ENCODE results near the gene HSF5. TPM values are rescaled to one million over a fixed set of nuclear protein-coding genes. Genes with fewer than 3 reads are reported as not detected.
A peak's percentile ranks its signal among the peaks of the same experiment; 100 is the strongest.

Gene HSF5
- total RNA-seq, 1 experiment from 2014 or later: not detected

DNA sequence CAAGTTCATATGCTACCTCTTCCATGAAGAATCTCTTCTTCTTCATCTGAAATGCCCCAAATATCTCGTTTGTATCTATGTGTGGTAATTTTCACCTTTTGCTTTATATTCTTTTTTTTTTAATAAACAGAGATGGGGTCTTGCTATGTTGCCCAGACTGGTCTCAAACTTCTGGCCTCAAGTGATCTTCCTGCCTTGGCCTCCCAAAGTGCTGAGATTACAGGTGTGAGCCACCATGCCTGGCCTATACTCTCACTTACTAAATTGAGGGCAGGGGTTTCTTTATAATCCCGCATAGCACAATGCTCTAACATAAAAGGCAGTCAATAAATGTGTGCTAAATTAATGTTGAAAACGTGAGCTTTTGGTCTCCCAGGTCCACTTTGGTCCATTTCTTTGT is 101.5 kb downstream of the HSF5 start:
- no peak for DNase-seq (ENCODE audit: low spot score)

DNA sequence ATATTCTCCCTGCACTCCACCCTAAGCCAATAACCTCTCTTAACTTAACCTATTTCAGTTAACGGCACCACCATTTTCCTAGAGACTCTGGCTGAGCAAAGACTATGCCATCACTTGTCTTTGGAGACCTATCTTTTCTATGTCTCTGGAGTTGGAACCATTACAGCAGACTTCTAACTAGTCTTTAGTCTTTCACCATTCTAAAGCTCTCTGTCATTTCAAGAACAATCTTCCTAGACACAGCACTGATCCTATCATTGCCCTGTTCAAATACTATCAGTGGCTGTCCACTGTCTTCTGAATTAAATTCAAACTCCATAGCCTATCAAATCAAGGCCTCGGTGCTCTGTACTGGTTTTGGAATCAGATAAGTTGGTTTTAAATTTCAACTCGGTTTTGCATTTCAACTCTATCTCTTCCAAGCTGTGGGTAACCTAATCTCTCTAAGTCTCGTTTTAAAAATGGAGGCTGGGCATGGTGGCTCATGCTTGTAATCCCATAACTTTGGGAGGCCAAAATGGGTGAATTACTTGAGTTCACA is 102.8 kb downstream of the HSF5 start:
- DNase-seq (ENCODE audit: low spot score): no peak

DNA sequence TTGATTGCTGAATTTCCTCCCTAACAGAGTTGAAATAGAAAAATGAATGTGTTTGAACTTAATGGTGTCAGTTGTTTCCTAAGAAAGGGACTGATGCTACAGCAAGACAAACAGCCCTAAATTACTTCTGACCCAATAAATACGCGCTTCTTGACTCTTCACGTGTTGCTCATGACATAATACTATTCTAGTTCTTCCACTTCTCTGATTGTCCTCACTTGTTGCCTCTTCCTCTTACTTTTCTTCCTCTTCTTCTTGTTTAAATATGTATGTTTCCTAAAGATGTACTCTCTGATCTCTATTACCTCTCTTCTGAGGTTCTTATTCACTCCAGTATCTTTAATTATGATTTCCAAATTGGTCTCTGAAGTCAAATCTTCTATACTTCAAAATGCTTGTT is 103.3 kb downstream of the HSF5 start:
- DNase-seq (ENCODE audit: low spot score): no peak

DNA sequence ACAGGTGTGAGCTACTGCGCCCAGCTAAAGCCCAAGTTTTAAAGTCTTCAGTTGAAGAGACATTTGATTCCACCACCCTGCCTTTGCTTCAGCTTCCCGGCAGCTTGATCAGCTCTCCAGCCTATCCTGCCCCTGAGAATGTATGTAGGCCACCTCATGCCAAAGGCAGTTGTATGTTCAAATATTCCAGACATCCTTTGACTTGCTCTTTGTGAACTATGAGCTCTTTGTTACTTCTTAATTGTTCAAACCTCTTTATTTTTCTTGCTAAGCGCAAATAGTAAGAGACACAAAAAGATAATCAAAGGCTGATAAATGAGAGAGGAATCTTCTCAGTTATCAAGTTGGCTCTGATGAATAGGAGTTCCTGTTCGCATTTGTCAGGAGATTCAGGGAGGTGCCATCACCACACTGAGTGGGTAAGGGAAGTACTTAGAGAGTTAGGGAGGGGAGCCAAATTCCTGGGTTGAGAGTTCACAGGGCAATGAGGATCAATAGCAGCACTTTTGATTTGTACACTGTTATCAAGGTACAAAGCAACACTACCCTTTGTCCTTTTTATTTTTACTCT is 104.2 kb downstream of the HSF5 start:
- no peak for DNase-seq (ENCODE audit: low spot score)

DNA sequence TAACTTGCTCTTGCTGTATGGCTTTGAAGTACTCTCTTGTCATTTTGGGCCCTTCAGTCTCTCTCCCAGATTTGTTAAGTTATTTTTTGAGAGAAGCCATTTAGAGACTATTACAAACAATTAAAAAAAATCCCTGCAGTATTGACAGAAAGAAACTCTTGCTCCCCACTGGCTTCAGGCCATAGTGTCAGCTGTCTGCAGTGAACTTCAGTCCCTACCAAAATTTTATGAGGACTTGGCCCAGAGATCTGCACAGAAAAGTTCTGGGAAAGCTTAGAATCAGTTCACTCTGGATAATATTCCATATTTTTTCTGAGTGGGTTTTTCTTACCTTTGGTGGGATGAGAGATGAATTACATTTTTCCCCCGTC is 105.4 kb downstream of the HSF5 start:
- DNase-seq (ENCODE audit: low spot score): no peak

DNA sequence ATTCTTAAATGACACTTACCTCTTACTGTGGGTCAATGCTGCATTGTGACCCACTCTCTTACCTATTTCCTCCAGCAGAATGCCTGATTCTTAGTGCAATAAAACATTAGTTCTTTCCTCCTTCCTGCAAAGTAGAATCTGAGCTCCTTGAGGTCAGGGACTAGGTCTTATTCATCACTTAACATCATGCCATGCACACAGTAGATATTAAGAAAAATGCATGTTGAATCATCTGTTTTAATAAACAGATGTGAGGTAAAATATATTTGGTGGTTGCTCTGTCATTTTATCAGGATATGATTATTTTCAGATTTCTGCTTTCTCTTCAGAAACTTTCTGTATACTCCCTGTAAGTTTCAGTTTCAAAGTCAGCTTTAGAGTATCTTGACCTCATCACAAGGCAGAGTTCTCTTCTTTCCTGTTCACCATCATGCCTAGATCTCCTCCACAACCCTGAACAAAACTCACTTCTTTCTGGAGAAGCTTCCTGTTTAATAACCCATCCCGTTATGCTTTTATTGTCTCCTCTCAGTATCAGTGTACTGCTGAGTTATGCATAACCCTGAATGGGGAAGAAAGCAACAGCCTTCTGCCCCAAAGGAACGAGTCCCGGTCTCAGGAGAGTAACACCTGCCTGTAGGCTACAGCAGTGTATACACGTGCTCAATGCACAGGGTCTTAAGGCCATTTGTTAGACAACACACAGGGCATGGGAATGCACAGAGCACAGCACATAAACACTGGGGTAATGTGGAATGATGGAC is 105.9 kb downstream of the HSF5 start:
- DNase-seq (ENCODE audit: low spot score): no peak

DNA sequence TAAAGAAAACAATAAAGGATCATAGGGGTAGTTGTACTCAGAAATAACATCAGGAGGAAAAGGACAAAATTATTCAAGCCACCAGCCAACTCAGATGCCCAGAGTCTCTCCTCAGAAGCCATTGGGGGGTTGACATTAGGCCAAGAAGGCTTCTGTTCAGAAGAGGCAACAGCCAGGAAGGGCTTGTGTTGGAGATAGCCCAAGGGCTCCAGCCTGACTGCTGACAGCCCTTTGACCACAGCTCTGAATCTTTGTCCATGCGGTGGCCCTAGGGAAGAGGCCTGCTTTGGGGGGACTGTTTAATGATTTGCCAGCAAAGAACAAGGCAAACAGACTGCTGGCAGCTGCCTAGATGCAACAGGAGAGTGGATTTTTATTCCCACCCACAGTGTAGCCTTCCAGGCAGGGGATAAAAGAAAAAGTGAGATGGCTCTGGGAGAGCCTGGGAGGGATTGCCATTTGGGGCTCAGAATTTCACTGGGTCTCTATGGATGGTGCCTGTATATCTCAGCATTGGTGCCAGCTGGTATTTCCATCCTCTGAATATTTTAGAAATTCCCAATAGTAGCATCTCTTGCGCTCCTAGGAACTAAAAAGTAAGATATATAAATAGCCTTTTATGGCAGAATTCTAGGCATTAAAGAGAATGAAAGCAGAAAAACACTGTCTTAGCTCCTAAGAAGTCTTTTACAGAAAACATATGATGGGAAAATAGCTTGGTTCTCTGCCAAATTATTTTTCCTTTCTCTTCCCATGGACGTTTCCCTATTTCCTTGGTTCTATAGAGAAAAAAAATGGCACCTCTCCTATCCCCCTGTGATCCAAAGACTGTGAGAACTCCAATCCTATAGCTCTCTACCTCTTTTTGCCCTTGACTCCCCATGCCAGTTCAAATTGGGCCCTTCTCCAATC is 106.8 kb downstream of the HSF5 start:
- no peak for DNase-seq (ENCODE audit: low spot score)

DNA sequence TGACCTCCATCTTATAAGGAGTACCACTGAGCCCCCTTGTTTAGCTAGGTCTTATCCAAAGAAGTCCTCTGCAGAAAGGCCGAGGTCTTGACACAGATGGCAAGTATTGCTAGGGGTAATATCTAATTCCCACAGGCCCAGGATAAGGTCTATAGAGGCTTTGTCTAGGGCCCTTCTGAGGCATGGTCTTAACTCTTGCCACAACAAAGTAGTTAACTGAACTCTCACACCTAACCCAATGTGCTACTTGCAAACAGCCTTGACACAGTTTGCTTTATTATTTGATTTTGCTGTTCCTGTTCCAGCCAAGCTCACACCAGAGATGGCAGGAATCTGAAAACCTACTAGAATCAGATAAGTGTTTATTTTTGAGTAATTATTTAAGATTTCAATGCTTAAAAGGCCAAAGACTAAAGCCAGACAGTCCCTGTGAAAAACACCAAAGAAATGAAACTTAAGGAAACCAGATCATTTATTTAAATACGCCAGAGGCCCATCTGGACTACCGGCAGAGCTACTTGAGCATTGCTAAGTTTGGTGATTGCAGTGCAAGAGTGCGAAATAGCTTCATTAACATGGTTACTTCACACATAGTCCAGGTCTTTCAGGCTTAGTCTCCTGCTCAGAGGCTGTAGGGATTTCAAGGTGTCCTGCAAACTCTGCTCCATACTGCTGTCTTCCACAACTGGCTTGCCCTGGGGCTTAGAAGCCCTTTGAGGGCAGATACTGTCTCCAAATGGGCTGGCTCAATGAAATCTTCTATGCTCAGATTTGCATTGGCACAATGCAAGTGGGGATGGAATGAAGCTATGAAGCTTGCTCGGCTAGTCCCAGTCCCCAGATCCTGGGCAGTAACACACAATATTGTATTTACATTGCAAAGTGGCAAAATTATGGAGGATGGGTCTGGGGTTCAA is 107.7 kb downstream of the HSF5 start:
- no peak for DNase-seq (ENCODE audit: low spot score)

DNA sequence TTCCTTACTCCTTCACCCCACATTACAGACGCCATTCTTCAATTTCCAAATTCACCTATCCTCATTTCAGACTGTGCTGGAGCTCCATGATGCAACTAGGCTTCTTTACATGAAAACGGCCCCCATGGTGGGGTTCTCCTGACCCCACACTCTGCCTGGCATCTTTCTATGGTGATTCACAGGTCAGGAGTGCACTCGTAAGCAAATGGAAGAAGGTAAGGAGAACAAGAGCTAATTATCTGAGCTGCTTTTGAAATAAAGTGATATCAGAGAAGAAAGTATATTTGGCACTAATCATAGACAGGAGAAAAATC is 108.7 kb downstream of the HSF5 start:
- DNase-seq (ENCODE audit: low spot score): no peak

DNA sequence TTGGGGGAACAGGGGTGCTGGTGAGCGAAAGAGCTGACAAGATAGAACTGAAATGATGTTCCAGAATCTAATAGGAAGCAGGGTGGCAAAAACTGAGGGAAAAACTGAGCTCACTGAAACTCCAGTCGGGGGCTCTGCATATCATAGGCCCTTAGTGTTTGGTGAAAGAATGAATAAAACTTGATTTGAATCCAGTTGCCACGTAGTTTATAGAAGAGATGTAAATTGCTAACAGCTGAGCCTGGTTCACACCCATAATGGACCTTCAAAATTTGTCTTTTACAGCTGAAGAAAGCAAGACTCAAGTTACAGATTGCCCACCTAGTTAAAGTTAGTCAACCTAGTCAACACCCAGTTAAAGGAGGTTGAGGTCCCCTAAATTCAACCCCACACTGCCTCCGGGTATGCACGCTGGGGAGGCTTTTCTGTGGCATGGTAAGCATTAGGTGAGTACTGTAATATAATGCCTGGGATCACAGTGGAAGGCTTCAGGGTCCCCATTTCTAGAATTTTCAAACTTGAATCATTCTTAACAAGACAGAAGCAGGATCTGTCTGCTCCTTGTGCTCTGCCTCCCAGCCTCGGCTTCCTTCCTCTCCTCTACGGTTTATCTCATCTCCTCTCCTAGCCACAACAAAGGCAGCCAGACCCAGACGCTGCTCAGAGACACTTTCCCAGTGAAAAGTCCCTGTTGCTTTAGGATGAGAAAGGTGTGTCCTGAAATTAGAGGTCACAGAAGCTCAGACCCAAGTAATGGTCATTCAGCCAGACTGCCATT is 109.3 kb downstream of the HSF5 start:
- DNase-seq (ENCODE audit: low spot score): no peak

DNA sequence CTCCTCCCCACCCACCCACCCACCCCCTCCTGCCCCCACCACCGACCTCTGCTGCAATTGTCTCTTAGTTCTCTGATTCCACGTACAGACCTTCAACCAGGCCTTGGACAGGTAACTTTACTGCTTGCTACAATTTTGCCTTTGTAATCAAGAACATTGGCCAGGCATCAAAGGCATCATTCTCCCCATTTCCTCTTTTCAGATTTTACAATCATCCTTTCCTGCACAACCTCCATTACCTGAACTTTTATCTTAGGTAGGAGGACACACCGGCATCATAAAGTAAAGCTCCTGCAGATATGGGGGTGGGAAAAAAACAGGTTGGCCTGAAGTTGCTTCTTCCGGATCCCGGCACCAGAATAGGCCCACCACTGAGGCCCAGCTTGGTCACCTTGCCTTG is 110.5 kb downstream of the HSF5 start:
- DNase-seq (ENCODE audit: low spot score): no peak

DNA sequence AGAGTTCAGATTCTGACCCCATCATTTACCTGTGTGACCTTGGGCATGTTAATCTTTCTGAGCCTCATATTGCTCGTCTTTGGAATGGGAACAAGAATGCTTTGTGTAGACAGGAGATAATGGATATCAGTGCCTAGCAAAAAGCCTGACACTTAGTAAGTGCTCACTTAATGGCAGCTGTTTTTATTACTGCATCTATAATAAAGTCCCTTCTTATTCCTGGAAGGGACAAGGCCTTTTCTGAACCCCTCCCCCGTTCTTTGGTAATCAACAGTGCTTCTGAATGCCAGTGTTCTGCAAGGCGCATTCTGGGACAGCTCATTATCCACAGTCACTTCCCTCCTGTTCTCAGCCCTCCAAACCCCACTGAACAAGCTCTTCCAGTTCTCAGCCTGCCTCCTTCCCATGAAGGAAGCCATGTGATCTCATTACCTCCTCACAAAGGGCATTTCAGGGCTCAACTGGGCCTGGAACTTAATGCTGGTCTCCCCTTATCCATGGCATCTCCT is 111.1 kb downstream of the HSF5 start:
- DNase-seq (ENCODE audit: low spot score): peak; percentile 90

DNA sequence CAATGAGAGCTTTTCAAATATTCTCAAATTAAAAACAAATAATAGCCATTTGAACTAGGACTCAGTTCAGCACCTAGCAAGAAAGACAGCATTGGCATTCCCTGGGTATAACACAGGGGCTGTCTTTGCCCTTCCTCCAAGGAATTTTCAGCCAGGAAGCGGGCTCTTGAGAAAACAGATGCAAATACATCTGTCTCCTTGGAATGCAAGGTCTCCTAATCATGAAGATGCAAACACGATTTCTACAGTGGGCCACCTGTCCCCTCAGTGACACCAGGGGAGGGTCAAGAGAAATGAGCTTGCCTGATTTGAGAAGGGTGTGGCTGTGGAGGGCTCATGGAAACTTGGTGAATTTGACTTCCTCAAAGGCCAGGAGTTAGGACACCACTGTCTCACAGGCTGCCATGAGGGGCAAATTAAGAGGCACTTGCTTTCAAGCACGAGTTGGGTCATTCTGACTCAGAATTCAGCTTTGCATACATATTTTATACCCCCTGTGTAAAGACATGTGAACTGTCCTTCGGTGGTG is 111.7 kb downstream of the HSF5 start:
- no peak for DNase-seq (ENCODE audit: low spot score)

DNA sequence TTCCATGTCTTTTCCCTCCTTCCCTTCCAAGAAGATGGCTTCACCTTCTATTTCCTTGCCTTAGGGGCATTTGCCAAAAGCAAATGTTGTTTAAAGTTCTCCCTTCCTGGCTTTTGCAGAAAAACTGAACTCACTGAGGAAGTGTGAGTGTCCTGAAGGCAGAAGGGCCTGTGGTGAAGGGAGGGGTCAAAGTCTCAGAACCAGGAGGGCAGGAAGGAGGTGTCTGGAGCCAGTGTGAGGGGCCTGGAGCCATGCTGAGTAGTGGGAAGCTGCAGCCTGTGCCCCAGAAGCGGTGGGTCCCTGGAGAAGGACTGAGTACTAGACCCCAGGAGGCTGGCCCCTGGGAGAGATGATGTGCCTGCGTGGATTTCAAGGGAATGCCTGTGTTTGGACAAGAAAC is 112.4 kb downstream of the HSF5 start:
- DNase-seq (ENCODE audit: low spot score): no peak

DNA sequence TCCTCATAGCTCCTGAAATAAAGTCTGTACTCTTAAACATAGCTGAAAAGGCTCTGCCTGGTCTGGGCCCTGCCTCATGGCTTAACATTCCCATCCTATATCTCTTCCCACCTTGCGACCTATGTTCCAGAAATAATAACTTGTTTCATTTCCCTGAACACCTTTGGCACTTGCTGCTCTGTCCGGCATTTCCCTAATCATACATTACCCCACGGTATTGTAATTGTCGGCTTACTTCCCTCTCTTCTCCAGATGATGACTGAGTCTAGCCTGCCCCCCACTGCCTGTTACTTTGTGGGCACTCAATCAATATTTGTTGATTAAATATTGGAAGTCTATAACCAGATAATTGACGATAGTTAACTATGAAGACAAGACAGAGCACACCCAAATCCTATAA is 113.0 kb downstream of the HSF5 start:
- no peak for DNase-seq (ENCODE audit: low spot score)

DNA sequence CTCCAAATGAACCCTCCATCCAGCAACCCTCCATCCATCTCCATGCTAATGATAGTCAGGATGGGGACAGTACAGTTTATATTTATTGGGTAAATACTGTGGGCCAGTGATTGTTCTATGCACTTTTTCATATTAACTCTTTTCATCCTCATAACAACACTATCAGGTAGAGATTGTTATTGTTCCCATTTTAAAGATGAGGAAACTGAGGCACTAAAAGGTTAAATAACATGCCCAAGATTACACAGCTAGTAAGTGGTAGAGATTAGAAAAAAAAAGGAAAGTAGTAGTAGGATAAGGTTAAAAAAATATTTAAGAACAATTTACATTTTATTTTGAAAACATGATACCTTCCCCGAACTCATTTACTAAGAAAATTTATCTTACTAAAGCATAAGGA is 114.3 kb downstream of the HSF5 start:
- DNase-seq (ENCODE audit: low spot score): no peak

DNA sequence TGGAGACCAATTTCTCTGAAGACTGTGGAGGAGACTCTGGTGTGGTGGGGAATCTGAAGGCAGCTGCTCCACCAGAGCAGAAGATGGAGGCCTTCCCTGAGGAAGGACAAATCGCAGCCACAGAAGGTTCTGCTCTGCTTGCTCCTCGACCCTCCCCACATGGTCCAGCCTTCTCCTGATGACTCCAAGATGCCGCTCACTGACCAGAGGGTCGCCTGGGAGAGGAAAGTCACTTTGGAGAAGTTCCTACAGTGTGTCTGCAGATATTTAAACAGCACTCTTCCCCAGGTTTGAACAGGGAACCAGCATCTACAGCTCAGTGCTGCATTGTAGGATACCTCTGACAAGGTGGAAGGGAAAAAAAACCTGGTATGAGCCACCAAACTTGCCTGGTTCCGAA is 115.2 kb downstream of the HSF5 start:
- no peak for DNase-seq (ENCODE audit: low spot score)

DNA sequence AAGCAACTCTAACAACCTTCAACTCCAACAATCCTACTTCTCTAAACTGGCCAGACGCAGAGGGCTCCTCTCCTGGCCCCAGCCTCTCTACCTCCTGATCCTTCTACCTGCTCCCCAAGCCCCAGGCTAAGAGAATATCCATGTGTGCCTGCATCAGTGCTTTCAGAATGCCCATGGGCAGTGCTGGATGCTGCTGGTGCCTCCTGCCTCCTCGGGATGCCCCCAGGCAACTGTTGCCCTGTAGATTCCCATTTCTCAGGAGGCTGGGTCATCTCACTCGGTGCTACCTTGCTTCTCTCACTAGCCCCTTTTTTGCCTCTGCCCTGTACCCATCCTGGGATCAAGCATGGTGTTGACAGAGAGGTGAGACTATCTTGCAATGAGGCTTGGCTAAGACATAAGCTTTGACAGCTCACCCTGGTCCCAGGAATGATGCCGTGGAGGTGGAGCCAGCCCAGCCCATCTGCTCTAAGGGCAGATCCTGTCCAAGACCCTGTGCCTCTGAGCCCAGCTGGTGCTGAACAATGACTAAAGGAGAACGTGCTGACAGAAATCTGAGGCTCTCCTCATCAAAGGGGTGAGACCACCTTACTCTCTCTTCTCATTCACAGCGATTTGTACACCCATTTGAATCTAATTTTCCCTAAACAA is 116.8 kb downstream of the HSF5 start:
- DNase-seq (ENCODE audit: low spot score): no peak

DNA sequence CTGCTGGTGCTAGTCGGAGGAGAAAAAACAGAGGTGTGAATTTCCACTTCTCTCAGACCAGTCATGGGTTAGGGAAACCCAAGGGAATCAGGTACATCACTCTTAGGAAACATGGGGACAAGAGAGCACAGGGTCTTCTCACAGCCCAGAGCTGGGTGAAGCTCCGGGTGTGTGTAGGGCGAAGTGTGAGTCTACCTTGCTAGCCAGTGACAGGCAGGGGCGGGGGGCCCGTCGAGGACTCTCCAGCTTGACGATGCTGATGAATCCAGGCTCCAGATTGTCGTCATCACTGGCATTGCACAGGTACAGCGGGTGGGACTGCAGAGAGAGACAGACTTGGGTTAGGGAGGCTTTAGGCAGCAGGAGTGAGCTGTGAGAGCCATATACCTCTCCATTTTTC is 117.5 kb downstream of the HSF5 start:
- DNase-seq (ENCODE audit: low spot score): no peak

DNA sequence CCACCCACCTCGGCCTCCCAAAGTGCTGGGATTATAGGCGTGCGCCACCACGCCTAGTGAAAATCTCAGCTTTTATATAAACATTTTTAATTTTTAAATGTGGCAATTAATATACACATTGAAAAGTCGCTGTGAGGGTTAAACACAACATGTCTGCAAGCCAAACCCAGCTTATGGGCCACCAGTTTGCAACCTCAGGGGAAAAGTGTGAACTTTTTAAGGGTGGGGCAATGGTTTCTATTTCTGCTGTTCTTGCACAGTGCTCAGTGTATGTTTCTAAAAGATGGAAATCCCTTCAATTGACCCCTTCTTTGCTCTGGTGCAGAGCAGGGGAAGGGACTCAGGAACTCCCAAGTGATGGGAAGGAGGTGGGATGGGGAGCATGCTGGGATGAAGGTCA is 117.9 kb downstream of the HSF5 start:
- no peak for DNase-seq (ENCODE audit: low spot score)
